K562 (cell line): ENCODE measurements around the gene PHKB. TPM values are rescaled to one million over a fixed set of nuclear protein-coding genes. Genes with fewer than 3 reads are reported as not detected.

ENCODE experiments used
- ATAC-seq: fragments of 200-7000 bp; cut with Tn5 transposase; 3 replicates; pipeline ENCODE4 v1.9.1; 2020; ENCODE audit warnings: moderate library complexity
- BruUV-seq: library from RNA; stranded (reverse); fragments of 400-500 nt; replicated peaks from 2 replicates; lab custom pipeline; 2021; lab: Mats Ljungman, UMichigan
- CTCF ChIA-PET: fragments of 300-600 bp; formaldehyde crosslinking; extraction: SDS; loops from one replicate; lab custom pipeline; 2021; ENCODE audit warnings: low intra/inter-chr PET ratio; lab: Yijun Ruan, JAX
- POLR2A ChIA-PET: fragments of 300-600, 350-650 bp; sonication (Branson Sonifier 250); formaldehyde crosslinking; extraction: SDS; loops from one replicate; lab custom pipeline; 2021; ENCODE audit warnings: antibody characterized with exemption, inconsistent platforms; lab: Yijun Ruan, JAX
- DNase-seq, 4 experiments: peaks; one replicate each; pipeline versions ENCODE4 v3.0.0 to v3.0.0-alpha.2; 2011 to 2018; ENCODE audit warnings: low spot score in 3 of 4, mixed read lengths in 3 of 4; ENCODE audit errors: extremely low read depth in 1 of 4
- FAIRE-seq: peaks from 2 replicates; lab custom pipeline; 2011; peaks lifted over from hg19 to GRCh38; lab: Jason Lieb, UNC
- H2AFZ ChIP-seq: 2 replicates; pipeline ENCODE4 v1.6.0; 2011; ENCODE audit warnings: low read depth, low read length, control low read depth, inconsistent platforms
- H3K27ac ChIP-seq: fragments of 200-600 bp; 3 replicates; pipeline ENCODE4 v1.8.0; 2011; ENCODE audit warnings: low read depth, mild to moderate bottlenecking, control low read depth, inconsistent platforms, low read length, moderate library complexity, mixed read lengths; ENCODE audit errors: extremely low read depth
- H3K27me3 ChIP-seq, 2 experiments: fragments of 300-600 bp in 1 of 2; 2 replicates in 1 of 2; 3 replicates in 1 of 2; pipeline versions ENCODE4 v1.6.0 to v1.8.0; 2011; ENCODE audit warnings: inconsistent platforms in 2 of 2, low read length in 2 of 2, mild to moderate bottlenecking in 1 of 2, mixed read lengths in 1 of 2, moderate library complexity in 1 of 2; ENCODE audit not compliant: control insufficient read depth in 2 of 2, insufficient read depth in 2 of 2
- H3K36me3 ChIP-seq: fragments of 300-600 bp; 3 replicates; pipeline ENCODE4 v1.8.0; 2011; ENCODE audit warnings: mild to moderate bottlenecking, low read length, inconsistent platforms; ENCODE audit not compliant: control insufficient read depth, insufficient read depth
- H3K4me1 ChIP-seq, 2 experiments: fragments of 200-600 bp in 1 of 2; replicated peaks in 1 of 2; 2 replicates in 1 of 2; 3 replicates in 1 of 2; pipeline versions ENCODE4 v1.5.1 to v1.8.0; 2011; ENCODE audit warnings: inconsistent platforms in 2 of 2, low read length in 2 of 2, mild to moderate bottlenecking in 1 of 2, mixed read lengths in 1 of 2, moderate library complexity in 1 of 2; ENCODE audit not compliant: control insufficient read depth in 2 of 2, insufficient read depth in 2 of 2
- H3K4me2 ChIP-seq: 2 replicates; pipeline ENCODE4 v1.6.1; 2011; ENCODE audit warnings: low read length, control low read depth, inconsistent platforms, mixed read lengths; ENCODE audit not compliant: insufficient read depth
- H3K4me3 ChIP-seq: fragments of 200-600 bp; sonication (generic), shearing (Covaris generic); 2 replicates; pipeline ENCODE4 v1.5.1; 2016; ENCODE audit warnings: control low read depth, inconsistent platforms
- H3K79me2 ChIP-seq: fragments of 200-600 bp; 3 replicates; pipeline ENCODE4 v1.8.0; 2011; ENCODE audit warnings: low read length, inconsistent platforms; ENCODE audit not compliant: control insufficient read depth, insufficient read depth
- H3K9ac ChIP-seq, 2 experiments: 2 replicates each; pipeline versions ENCODE4 v1.6.0 to v1.6.1; 2011; ENCODE audit warnings: low read depth in 2 of 2, low read length in 2 of 2, control low read depth in 1 of 2, inconsistent platforms in 1 of 2, mild to moderate bottlenecking in 1 of 2, mixed read lengths in 1 of 2; ENCODE audit not compliant: insufficient read depth in 1 of 2
- H3K9me1 ChIP-seq: one replicate; pipeline ENCODE4 v1.6.0; 2011; ENCODE audit warnings: inconsistent platforms, mild to moderate bottlenecking, low read length, moderate library complexity; ENCODE audit not compliant: control insufficient read depth, insufficient read depth
- H3K9me3 ChIP-seq: replicated peaks from 2 replicates; pipeline ENCODE4 v1.5.1; 2011; ENCODE audit warnings: low read depth, low read length, inconsistent platforms; ENCODE audit not compliant: control insufficient read depth, insufficient read depth
- H4K20me1 ChIP-seq: replicated peaks from 2 replicates; pipeline ENCODE4 v1.6.1; 2011; ENCODE audit warnings: low read length, inconsistent platforms, mixed read lengths; ENCODE audit not compliant: control insufficient read depth, insufficient read depth
- ATF1 ChIP-seq, 2 experiments: fragments of 450-650 bp in 1 of 2; IDR thresholded peaks; 2 replicates each; pipeline ENCODE4 v1.6.1; 2016; ENCODE audit warnings: missing compliant biosample characterization in 1 of 2, missing genetic modification characterization in 1 of 2
- CGGBP1 ChIP-seq: fragments of 250-450 bp; sonication (Bioruptor Pico); IDR thresholded peaks from 2 replicates; pipeline ENCODE4 v1.9.0; 2021; ENCODE audit warnings: mild to moderate bottlenecking
- CTCF ChIP-seq, 3 experiments: IDR thresholded peaks in 2 of 3; conservative IDR thresholded peaks in 1 of 3; 2 replicates each; pipeline ENCODE4 v1.5.1; 2011 to 2012; ENCODE audit warnings: low read length in 3 of 3, mild to moderate bottlenecking in 3 of 3, control low read depth in 2 of 3, improper control_type of control experiment in 1 of 3, inconsistent platforms in 1 of 3, low read depth in 1 of 3, mixed read lengths in 1 of 3, moderate library complexity in 1 of 3; ENCODE audit not compliant: insufficient read depth in 2 of 3
- HNRNPL ChIP-seq: fragments of 200-400 bp; formaldehyde crosslinking; IDR thresholded peaks from 2 replicates; pipeline ENCODE4 v1.6.1; 2017; ENCODE audit warnings: low read depth, mild to moderate bottlenecking, low read length
- KLF16 ChIP-seq: IDR thresholded peaks from 2 replicates; pipeline ENCODE4 v1.6.1; 2016; ENCODE audit warnings: antibody characterized with exemption
- MIER1 ChIP-seq: fragments of 450-650 bp; IDR thresholded peaks from 2 replicates; pipeline ENCODE4 v1.6.1; 2016; ENCODE audit warnings: antibody characterized with exemption, mild to moderate bottlenecking, low read depth
- MTA1 ChIP-seq: fragments of 450-650 bp; IDR thresholded peaks from 2 replicates; pipeline ENCODE4 v1.6.1; 2017; ENCODE audit warnings: borderline replicate concordance
- NFE2L1 ChIP-seq: fragments of 450-650 bp; IDR thresholded peaks from 2 replicates; pipeline ENCODE4 v1.6.1; 2016; ENCODE audit warnings: missing genetic modification characterization, low read depth, mild to moderate bottlenecking, missing compliant biosample characterization, moderate library complexity, borderline replicate concordance
- NR1H2 ChIP-seq: sonication (generic); formaldehyde crosslinking; IDR thresholded peaks from 2 replicates; pipeline ENCODE4 v1.4.0; 2020; ENCODE audit warnings: mild to moderate bottlenecking, missing genetic modification reagents
- PML ChIP-seq: IDR thresholded peaks from 2 replicates; pipeline ENCODE4 v1.6.1; 2012; ENCODE audit warnings: low read length, inconsistent platforms
- RBM39 ChIP-seq: fragments of 200-400 bp; formaldehyde crosslinking; optimal IDR thresholded peaks from 2 replicates; pipeline ENCODE3; 2018; ENCODE audit warnings: low read depth, low read length
- STAT6 ChIP-seq: sonication (generic); formaldehyde crosslinking; IDR thresholded peaks from 2 replicates; pipeline ENCODE4 v1.8.1; 2023; ENCODE audit warnings: mild to moderate bottlenecking, missing genetic modification reagents
- SUPT5H ChIP-seq: fragments of 450-650 bp; IDR thresholded peaks from 2 replicates; pipeline ENCODE4 v1.6.1; 2016
- THAP12 ChIP-seq: fragments of 250-450 bp; sonication (Bioruptor Pico); IDR thresholded peaks from 2 replicates; pipeline ENCODE4 v1.9.0; 2021; ENCODE audit warnings: mild to moderate bottlenecking, inconsistent platforms
- ZFP36 ChIP-seq: fragments of 150-350 bp; IDR thresholded peaks from 2 replicates; pipeline ENCODE4 v1.6.1; 2018; ENCODE audit warnings: low read length, low read depth; ENCODE audit not compliant: partially characterized antibody
- WGBS: fragments of 100-300 bp; shearing (Covaris generic); methylation state at CpG from one replicate; pipeline ENCODE4 v1.1.6; 2016; ENCODE audit warnings: low coverage, mixed read lengths; ENCODE audit not compliant: insufficient coverage; ENCODE audit errors: missing lambda C conversion rate; 5-methylcytosine and 5-hydroxymethylcytosine counted together
- in situ Hi-C: fragments of 300-500 bp; cut with MboI; formaldehyde crosslinking; loops from 4 replicates; pipeline ENCODE4 v1.15.0; 2018; ENCODE audit warnings: inconsistent platforms, mixed read lengths
- intact Hi-C: fragments of 100-400 bp; cut with micrococcal nuclease; formaldehyde crosslinking; loops from 2 replicates; pipeline ENCODE4 v1.14.2; 2022
- polyA plus RNA-seq, 8 experiments: library from polyadenylated mRNA; depleted of rRNA in 4 of 8; stranded (reverse) in 5 of 8; unstranded in 3 of 8; fragments of >200 nt; fragmentation: Nextera tagmentation in 2 of 8; fragmentation: Illumina TruSeq in 1 of 8; extraction: Ambion mirVana in 2 of 8; extraction: Trizol in 1 of 8; gene quantifications; 2 replicates each; pipeline versions ENCODE4 v1.2.1 to v1.2.3, GENCODE V29; 2011 to 2014; ENCODE audit warnings: inconsistent platforms in 1 of 8, missing spikeins in 1 of 8
- total RNA-seq, 7 experiments: library from RNA; depleted of rRNA in 6 of 7; stranded (reverse); fragments of >200 nt in 6 of 7; fragmentation: Illumina TruSeq in 2 of 7; extraction: Trizol in 2 of 7; gene quantifications; 2 replicates each; pipeline versions ENCODE4 v1.2.1 to v1.2.3, GENCODE V29; 2011 to 2021; ENCODE audit warnings: low replicate concordance in 1 of 7

PHKB gene
- total and polyA plus RNA-seq, 9 of the 15 experiments (the other 6 are each of a cell fraction or from before 2014, with no cell fraction given) = 24.7 to 92.3 (median 67.0) TPM

- TF ChIP-seq CTCF (IDR thresholded peaks at IDR 0.05 in 2 of 3, conservative IDR thresholded peaks at IDR 0.05 in 1 of 3; ENCODE audit: insufficient read depth in 2 of 3, low read depth in 1 of 3, low read length in 3 of 3) = no peak
- TF ChIP-seq CGGBP1 (CRISPR knock-in tag) = no peak
These were observed 48.1 kb upstream of the PHKB start (continued) for GRCh38 chr16:47413041-47413440.

- Histone ChIP-seq H3K9me1 (no peaks in the 10 kb centered on the region), H3K36me3 (peaks cover 16% of the 10 kb centered on the region; the same call in 2 of the 3 replicates), H3K4me3 (no peak overlapping the region), H2AFZ (no peak overlapping the region), H3K4me1 (no peaks in the 10 kb centered on the region), H3K9me3 (no peaks in the 10 kb centered on the region), H3K27ac (no peak overlapping the region), H3K4me2 (no peak overlapping the region), H4K20me1 (no peaks in the 10 kb centered on the region), H3K27me3 (no peaks in the 10 kb centered on the region), H3K79me2 (no peaks in the 10 kb centered on the region), H3K9ac (no peak overlapping the region)
- ATAC-seq = no peak
- BruUV-seq = no TSS peak
- ChIA-PET POLR2A (interaction anchor here (0.7 to 1.0 kb wide), 2 partner anchors 8 to 11 kb away, joined by 3 to 4 read pairs; no protein-coding TSS in a partner anchor), CTCF (no interaction called here)
- FAIRE-seq = no peak
- intact Hi-C loops (no loop called here), in situ Hi-C loops (no loop called here)
- WGBS = 95% methylated on average over 1 of the region's 1 CpG
- no peak for DNase-seq
- TF ChIP-seq MTA1 (no peak), ZFP36 (no peak), ATF1 (CRISPR knock-in tag; IDR thresholded peaks at IDR 0.05) (no peak), ATF1 (tag; IDR thresholded peaks at IDR 0.05) (no peak), STAT6 (no peak), SUPT5H (no peak), RBM39 (no peak), MIER1 (no peak), NR1H2 (CRISPR knock-in tag) (no peak), HNRNPL (no peak), KLF16 (no peak), PML (no peak), THAP12 (CRISPR knock-in tag) (no peak), NFE2L1 (tag) (no peak)
These were observed 44.3 kb upstream of the PHKB start for GRCh38 chr16:47416869-47417268.
